AG04449 (cell line): ENCODE data around the gene CYTH4.
"Not testable (repeated sequence)": the region's sequence is repeated elsewhere in the genome, so short reads cannot be mapped to it uniquely, and the experiment has no call there.

Source experiments
- CTCF ChIA-PET: fragments of 350-600 bp; formaldehyde crosslinking; extraction: SDS; loops from one replicate; lab custom pipeline; 2021; ENCODE audit warnings: antibody characterized with exemption; lab: Yijun Ruan, JAX
- POLR2A ChIA-PET: fragments of 400-600, 350-600 bp; formaldehyde crosslinking; extraction: SDS; loops from one replicate; lab custom pipeline; 2020; ENCODE audit warnings: antibody characterized with exemption, inconsistent platforms; lab: Yijun Ruan, JAX
- DNase-seq: peaks from one replicate; pipeline ENCODE4 v3.0.0-alpha.2; 2010; ENCODE audit warnings: low read depth, low spot score
- H3K4me3 ChIP-seq: 2 replicates; pipeline ENCODE4 v1.5.1; 2011; ENCODE audit warnings: low read depth, mild to moderate bottlenecking, control low read depth, low read length
- CTCF ChIP-seq: IDR thresholded peaks from one replicate; pipeline ENCODE4 v1.5.1; 2011; ENCODE audit warnings: mild to moderate bottlenecking, moderate library complexity, low read length, control low read depth, inconsistent platforms; ENCODE audit not compliant: insufficient read depth; ENCODE audit errors: missing control alignments

CYTH4 gene

DNA sequence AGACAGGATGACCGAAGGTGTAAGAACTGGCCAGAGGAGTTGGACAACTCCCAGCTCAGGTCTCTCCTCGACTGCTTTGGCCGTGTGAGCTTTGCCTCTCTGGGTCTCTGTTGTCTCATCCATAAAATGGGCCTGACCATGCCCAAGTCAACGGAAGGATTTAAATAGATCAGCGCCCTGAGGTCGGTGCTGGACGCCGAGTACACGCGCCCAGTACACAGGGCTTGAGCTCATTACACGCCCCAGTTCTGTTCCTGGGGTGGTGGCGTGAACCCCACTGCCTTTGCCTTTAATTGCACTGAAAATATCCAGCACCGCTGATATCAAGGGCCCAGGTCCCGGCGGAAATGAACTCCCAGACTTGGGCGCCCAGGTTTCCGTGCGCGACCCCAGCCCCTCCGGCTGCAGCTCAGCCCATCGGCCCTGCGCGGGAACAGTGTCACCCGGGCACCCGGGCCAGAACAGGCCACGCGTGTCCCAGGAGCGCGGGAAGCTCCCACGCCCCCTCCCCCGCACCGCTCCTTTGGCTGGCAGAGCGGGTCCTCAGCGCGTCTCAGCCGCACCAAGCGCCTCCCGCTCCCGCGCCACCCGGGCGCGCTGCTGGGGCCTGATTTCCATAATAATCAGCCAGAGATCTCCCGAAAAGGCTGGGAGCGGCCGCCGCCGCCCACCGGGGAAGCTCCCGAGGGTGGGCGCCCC is 42.2 kb downstream of the CYTH4 start:
- CTCF ChIA-PET = interaction anchor here (0.8 to 17.7 kb wide), 9 partner anchors 8 to 268 kb away, joined by 3 to 559 read pairs (median 4); no protein-coding TSS in a partner anchor
- no peak for TF ChIP-seq CTCF
- H3K4me3 ChIP-seq = no peak overlapping the region; the same call in 1 of the 2 replicates
- POLR2A ChIA-PET = no interaction called here
- no peak for DNase-seq

- POLR2A ChIA-PET = no interaction called here
- no peak overlapping the region; the same call in 1 of the 2 replicates for H3K4me3 ChIP-seq
- CTCF ChIA-PET = interaction anchor here (0.9 to 17.7 kb wide), 7 partner anchors 9 to 148 kb away, joined by 3 to 559 read pairs (median 3); no protein-coding TSS in a partner anchor
- no peak for TF ChIP-seq CTCF
- no peak for DNase-seq
Measured at GRCh38 chr22:37325039-37325395, 42.7 kb downstream of the CYTH4 start.

GRCh38 chr22:37326726-37327125 is 44.4 kb downstream of the CYTH4 start:
- no peak overlapping the region for H3K4me3 ChIP-seq
- ChIA-PET CTCF (interaction anchor here (1.0 to 17.7 kb wide), 2 partner anchors 10 to 130 kb away, joined by 6 to 559 read pairs; no protein-coding TSS in a partner anchor), POLR2A (no interaction called here)
- no peak for DNase-seq
- no peak for TF ChIP-seq CTCF

- no peak overlapping the region for H3K4me3 ChIP-seq
- POLR2A ChIA-PET = interaction anchor here (0.6 to 0.8 kb wide), 2 partner anchors 23 to 55 kb away, joined by 3 read pairs; no protein-coding TSS in a partner anchor
- no peak for DNase-seq
- no peak for TF ChIP-seq CTCF
- CTCF ChIA-PET = interaction anchor here (0.7 to 1.5 kb wide), 6 partner anchors 11 to 279 kb away, joined by 3 to 17 read pairs (median 5); no protein-coding TSS in a partner anchor
Measured at GRCh38 chr22:37328017-37328416, 45.7 kb downstream of the CYTH4 start.

GRCh38 chr22:37328538-37329237 is 46.4 kb downstream of the CYTH4 start:
- POLR2A ChIA-PET = interaction anchor here (0.6 to 0.8 kb wide), 2 partner anchors 24 to 54 kb away, joined by 3 read pairs; no protein-coding TSS in a partner anchor
- CTCF ChIA-PET = interaction anchor here (0.7 to 1.5 kb wide), 6 partner anchors 12 to 278 kb away, joined by 3 to 17 read pairs (median 5); no protein-coding TSS in a partner anchor

GRCh38 chr22:37329238-37330140 is 47.2 kb downstream of the CYTH4 start:
- DNase-seq = no peak
- TF ChIP-seq CTCF = no peak
- ChIA-PET CTCF (interaction anchor here (1.0 to 9.6 kb wide), 7 partner anchors 8 to 127 kb away, joined by 3 to 55 read pairs (median 6); no protein-coding TSS in a partner anchor), POLR2A (no interaction called here)
- H3K4me3 ChIP-seq = no peak overlapping the region

More at GRCh38 chr22:37328538-37329237, 46.4 kb downstream of the CYTH4 start:
- H3K4me3 ChIP-seq, DNase-seq: not testable (repeated sequence)
